Medulla oblongata (tissue), 1 donor: ENCODE measurements around the gene JMJD6.
"Not testable (repeated sequence)": the region's sequence is repeated elsewhere in the genome, so short reads cannot be mapped to it uniquely, and the experiment has no call there.

Source experiments
- DNase-seq: peaks from one replicate; pipeline ENCODE4 v3.0.0-alpha.2; 2015; ENCODE audit errors: extremely low spot score

Gene JMJD6

GRCh38 chr17:76716146-76716838, 10.1 kb downstream of the JMJD6 start:
- DNase-seq = peak; percentile 57

- no peak for DNase-seq
Measured at GRCh38 chr17:76715496-76715830, 10.9 kb downstream of the JMJD6 start.

- DNase-seq = peak; percentile 71
Measured at GRCh38 chr17:76714822-76715495, 11.4 kb downstream of the JMJD6 start.

GRCh38 chr17:76714336-76714735, 12.1 kb downstream of the JMJD6 start:
- DNase-seq = no peak

GRCh38 chr17:76713765-76714164, 12.6 kb downstream of the JMJD6 start:
- DNase-seq = no peak

GRCh38 chr17:76712321-76712720, 14.1 kb downstream of the JMJD6 start:
- not testable (repeated sequence) for DNase-seq

GRCh38 chr17:76710863-76711611, 15.4 kb downstream of the JMJD6 start, which contains the start of gene MXRA7:
MXRA7 (minus strand) TSS chr17:76710965; CDS start chr17:76710946, 19 bp downstream.
- DNase-seq = peak; percentile 80

GRCh38 chr17:76709951-76710862, 16.2 kb downstream of the JMJD6 start:
- DNase-seq = not testable (repeated sequence)

GRCh38 chr17:76709077-76709950, 17.1 kb downstream of the JMJD6 start:
- peak; percentile 67 for DNase-seq

GRCh38 chr17:76707985-76708807, 18.2 kb downstream of the JMJD6 start:
- peak; percentile 82 for DNase-seq

GRCh38 chr17:76706817-76707216, 19.6 kb downstream of the JMJD6 start:
- DNase-seq = no peak

- DNase-seq = no peak
Measured at GRCh38 chr17:76704805-76705204, 21.6 kb downstream of the JMJD6 start.

GRCh38 chr17:76702941-76703637, 23.3 kb downstream of the JMJD6 start:
- no peak for DNase-seq

- DNase-seq = no peak
Measured at GRCh38 chr17:76702076-76702475, 24.3 kb downstream of the JMJD6 start.

GRCh38 chr17:76701471-76701967, 24.9 kb downstream of the JMJD6 start:
- no peak for DNase-seq

GRCh38 chr17:76700617-76701470, 25.6 kb downstream of the JMJD6 start:
- no peak for DNase-seq

- DNase-seq = no peak
Measured at GRCh38 chr17:76700270-76700616, 26.2 kb downstream of the JMJD6 start.

GRCh38 chr17:76698466-76698977, 27.9 kb downstream of the JMJD6 start:
- DNase-seq = not testable (repeated sequence)
